Muscle layer of colon (tissue), 2 donors: ENCODE measurements around the gene DRD3.

ENCODE experiments used
- H3K27ac ChIP-seq: one replicate; pipeline ENCODE4 v1.7.0; 2013; ENCODE audit warnings: low read depth, mild to moderate bottlenecking, low read length, moderate library complexity
- H3K27me3 ChIP-seq, 2 donors: one replicate each; pipeline ENCODE4 v1.7.0; 2013; ENCODE audit warnings: low read length in 2 of 2, mild to moderate bottlenecking in 2 of 2; ENCODE audit not compliant: insufficient read depth in 2 of 2, control insufficient read depth in 1 of 2
- H3K36me3 ChIP-seq: one replicate; pipeline ENCODE4 v1.7.0; 2013; ENCODE audit warnings: mild to moderate bottlenecking, low read length; ENCODE audit not compliant: insufficient read depth
- H3K4me1 ChIP-seq: one replicate; pipeline ENCODE4 v1.7.0; 2013; ENCODE audit warnings: mild to moderate bottlenecking, low read length; ENCODE audit not compliant: insufficient read depth
- H3K4me3 ChIP-seq, 2 donors: one replicate each; pipeline ENCODE4 v1.7.0; 2013; ENCODE audit warnings: low read length in 2 of 2, low read depth in 1 of 2, mild to moderate bottlenecking in 1 of 2, moderate library complexity in 1 of 2
- H3K9ac ChIP-seq: one replicate; pipeline ENCODE4 v1.7.0; 2013; ENCODE audit warnings: low read length
- H3K9me3 ChIP-seq: one replicate; pipeline ENCODE4 v1.7.0; 2013; ENCODE audit warnings: mild to moderate bottlenecking, low read length
- donor health status: abdominal sarcoma.
- donor health status: Adenocarcinoma of cecum.

The DRD3 gene

DNA sequence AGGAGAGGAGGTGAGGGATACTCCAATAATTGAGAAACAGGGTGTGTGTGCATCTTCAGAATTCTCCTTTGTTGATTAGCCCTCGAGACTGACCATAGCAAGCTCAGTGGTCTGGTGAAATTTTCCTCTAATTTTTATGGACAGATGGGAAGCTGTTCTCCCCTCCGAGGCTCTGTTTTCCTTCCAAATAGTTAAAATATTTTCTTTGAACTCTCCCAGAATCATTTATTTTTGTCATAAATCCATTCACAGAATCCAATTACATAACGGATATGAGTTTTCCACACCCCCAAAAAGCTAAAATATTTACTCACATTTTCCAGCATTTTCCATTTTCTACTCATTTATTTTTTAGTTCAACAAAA, 85.9 kb downstream of the DRD3 start:
- Histone ChIP-seq H3K36me3 (no peaks in the 10 kb centered on the region), H3K4me3 (no peak overlapping the region), H3K27ac (no peak overlapping the region), H3K9me3 (no peaks in the 10 kb centered on the region), H3K4me1 (no peaks in the 10 kb centered on the region), H3K9ac (no peak overlapping the region), H3K27me3 (no peaks in the 10 kb centered on the region)

DNA sequence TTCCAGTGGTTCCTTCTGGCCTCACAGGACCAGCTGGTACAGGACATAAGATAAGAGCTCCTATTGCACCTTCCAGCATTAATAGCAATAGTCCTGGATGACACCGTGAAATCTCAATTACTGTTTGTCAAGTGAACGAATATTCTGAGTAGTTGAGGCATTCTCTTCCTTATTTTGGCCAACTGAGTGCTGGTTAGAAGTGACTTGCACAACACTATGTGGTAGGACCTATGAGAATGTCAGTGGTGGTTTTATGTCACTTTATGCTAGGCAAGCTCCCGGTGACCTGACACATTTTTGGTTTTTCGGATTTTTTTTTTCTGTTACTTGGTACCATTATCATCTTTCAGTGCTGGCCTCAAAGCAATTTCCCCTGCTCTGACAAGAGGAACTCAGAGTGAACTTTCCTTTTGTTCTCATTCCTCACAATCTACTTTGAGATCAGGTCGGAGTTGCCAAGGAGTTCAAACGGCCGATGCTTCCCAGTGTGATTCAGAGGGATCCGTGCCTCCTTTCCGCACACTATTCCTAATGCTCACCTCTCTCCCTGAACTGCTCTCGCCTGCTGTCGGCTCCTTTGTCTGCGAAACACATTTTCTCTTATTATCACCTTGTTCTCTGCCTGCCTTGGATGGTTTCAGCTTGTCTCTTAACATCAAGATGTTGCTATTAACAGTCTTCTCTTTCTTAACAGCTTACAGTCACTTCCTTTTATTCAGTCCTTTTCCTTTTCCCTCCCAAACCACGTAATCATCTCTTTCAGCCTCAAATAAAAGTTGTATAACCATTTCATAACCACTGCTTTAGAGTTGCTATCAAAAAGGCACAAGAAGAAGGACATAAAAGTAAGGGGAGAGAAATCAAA, 86.5 kb downstream of the DRD3 start:
- H3K9me3 ChIP-seq = no peaks in the 10 kb centered on the region
- H3K27ac ChIP-seq = no peak overlapping the region
- H3K27me3 ChIP-seq = no peaks in the 10 kb centered on the region
- no peaks in the 10 kb centered on the region for H3K4me1 ChIP-seq
- H3K36me3 ChIP-seq = no peaks in the 10 kb centered on the region
- H3K4me3 ChIP-seq = no peak overlapping the region
- no peak overlapping the region for H3K9ac ChIP-seq

GRCh38 chr3:114089675-114090074, 89.2 kb downstream of the DRD3 start:
- Histone ChIP-seq H3K4me1 (no peaks in the 10 kb centered on the region), H3K9me3 (no peaks in the 10 kb centered on the region), H3K27ac (no peak overlapping the region), H3K36me3 (peaks cover 16% of the 10 kb centered on the region), H3K4me3 (no peak overlapping the region), H3K27me3 (no peaks in the 10 kb centered on the region), H3K9ac (no peak overlapping the region)

DNA sequence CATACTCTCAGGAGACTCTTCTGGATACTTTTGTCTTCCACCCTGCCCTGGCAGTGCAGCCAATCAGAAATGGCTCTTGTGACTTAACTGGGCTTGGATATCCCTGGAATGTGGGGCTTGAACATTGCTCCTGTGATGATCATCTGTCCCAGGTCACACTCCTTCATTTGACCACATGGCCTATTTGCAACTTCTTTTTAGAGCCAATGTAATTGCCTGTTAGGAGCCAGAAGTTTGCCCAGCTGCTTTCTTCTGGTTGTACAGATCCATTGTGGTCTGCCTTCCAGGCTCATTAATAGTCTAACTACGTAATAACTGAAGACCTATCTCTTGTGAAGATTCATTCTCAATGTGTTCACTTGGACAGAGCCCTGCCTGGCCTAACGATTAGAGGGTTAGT, 92.5 kb downstream of the DRD3 start:
- Histone ChIP-seq H3K27ac (no peak overlapping the region), H3K36me3 (peaks cover 40% of the 10 kb centered on the region), H3K9ac (no peak overlapping the region), H3K4me3 (no peak overlapping the region), H3K4me1 (no peaks in the 10 kb centered on the region), H3K9me3 (no peaks in the 10 kb centered on the region), H3K27me3 (no peaks in the 10 kb centered on the region)

- Histone ChIP-seq H3K4me3 (no peak overlapping the region), H3K27ac (no peak overlapping the region), H3K9ac (no peak overlapping the region), H3K4me1 (no peaks in the 10 kb centered on the region), H3K36me3 (peaks cover 52% of the 10 kb centered on the region), H3K27me3 (no peaks in the 10 kb centered on the region), H3K9me3 (no peaks in the 10 kb centered on the region)
These were observed 95.7 kb downstream of the DRD3 start for GRCh38 chr3:114083112-114083511.

GRCh38 chr3:114081037-114081436, 97.8 kb downstream of the DRD3 start:
- no peaks in the 10 kb centered on the region for H3K9me3 ChIP-seq
- no peak overlapping the region for H3K27ac ChIP-seq
- no peak overlapping the region for H3K4me3 ChIP-seq
- H3K36me3 ChIP-seq = peaks cover 62% of the 10 kb centered on the region
- H3K4me1 ChIP-seq = no peaks in the 10 kb centered on the region
- H3K27me3 ChIP-seq = no peaks in the 10 kb centered on the region
- H3K9ac ChIP-seq = no peak overlapping the region

- H3K9ac ChIP-seq = no peak overlapping the region
- no peak overlapping the region for H3K27ac ChIP-seq
- H3K9me3 ChIP-seq = no peaks in the 10 kb centered on the region
- H3K4me3 ChIP-seq = no peak overlapping the region
- no peaks in the 10 kb centered on the region for H3K27me3 ChIP-seq
- H3K36me3 ChIP-seq = peaks cover 56% of the 10 kb centered on the region
- H3K4me1 ChIP-seq = no peaks in the 10 kb centered on the region
These were observed 98.7 kb downstream of the DRD3 start for GRCh38 chr3:114080201-114080600.

DNA sequence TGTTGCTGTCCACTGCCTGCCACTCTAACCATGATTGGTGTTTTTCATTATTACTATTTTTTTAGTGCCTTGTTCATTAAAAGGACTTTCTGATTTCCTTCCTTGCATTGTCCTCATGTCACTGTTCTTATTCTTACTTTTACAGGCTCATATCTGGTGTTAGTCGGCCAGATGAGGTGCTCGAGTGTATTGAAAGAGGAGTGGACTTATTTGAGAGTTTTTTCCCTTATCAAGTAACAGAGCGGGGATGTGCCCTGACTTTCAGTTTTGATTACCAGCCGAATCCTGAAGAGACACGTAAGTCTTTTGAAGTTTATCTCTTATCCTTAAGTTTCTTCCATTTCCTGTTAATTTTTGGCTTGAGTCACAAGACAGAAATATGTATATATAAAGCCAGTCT, 99.1 kb downstream of the DRD3 start:
- H3K4me1 ChIP-seq = no peaks in the 10 kb centered on the region
- H3K36me3 ChIP-seq = peaks cover 55% of the 10 kb centered on the region
- H3K4me3 ChIP-seq = no peak overlapping the region
- no peak overlapping the region for H3K9ac ChIP-seq
- no peak overlapping the region for H3K27ac ChIP-seq
- H3K27me3 ChIP-seq = no peaks in the 10 kb centered on the region
- no peaks in the 10 kb centered on the region for H3K9me3 ChIP-seq

GRCh38 chr3:114078126-114078525, 100.7 kb downstream of the DRD3 start:
- H3K4me3 ChIP-seq = no peak overlapping the region
- no peaks in the 10 kb centered on the region for H3K9me3 ChIP-seq
- H3K4me1 ChIP-seq = no peaks in the 10 kb centered on the region
- no peak overlapping the region for H3K9ac ChIP-seq
- H3K27me3 ChIP-seq = no peaks in the 10 kb centered on the region
- no peak overlapping the region for H3K27ac ChIP-seq
- H3K36me3 ChIP-seq = peaks cover 55% of the 10 kb centered on the region
